Kidney epithelial cell (primary cell): ENCODE data around the gene UNC79. TPM values are rescaled to one million over a fixed set of nuclear protein-coding genes. Genes with fewer than 3 reads are reported as not detected.
A peak's percentile ranks its signal among the peaks of the same experiment; 100 is the strongest.

ENCODE experiments used
- DNase-seq: peaks from one replicate; pipeline ENCODE4 v3.0.0-alpha.2; 2010; ENCODE audit warnings: low read depth
- H3K27me3 ChIP-seq: 2 replicates; pipeline ENCODE4 v1.6.0; 2011; ENCODE audit warnings: low read length; ENCODE audit not compliant: control insufficient read depth, insufficient read depth
- H3K36me3 ChIP-seq: 2 replicates; pipeline ENCODE4 v1.5.1; 2011; ENCODE audit warnings: low read length; ENCODE audit not compliant: control insufficient read depth, insufficient read depth
- H3K4me3 ChIP-seq: 2 replicates; pipeline ENCODE4 v1.5.1; 2011; ENCODE audit warnings: low read depth, mild to moderate bottlenecking, control low read depth, low read length
- total RNA-seq: library from RNA; depleted of rRNA; stranded (reverse); fragments of >200 nt; gene quantifications from 2 replicates; pipeline ENCODE4 v1.2.3, GENCODE V29; 2015
- TF ChIP-seq, protein P1 (sequence below): IDR thresholded peaks from 2 replicates; pipeline ENCODE4 v1.5.1; 2011; ENCODE audit warnings: mild to moderate bottlenecking, moderate library complexity, low read length, control low read depth, inconsistent platforms; ENCODE audit not compliant: insufficient read depth, poor library complexity, severe bottlenecking

Gene UNC79
- total RNA-seq, 1 donor from 2014 or later: 0.13 TPM

- TF ChIP-seq, protein P1, sequence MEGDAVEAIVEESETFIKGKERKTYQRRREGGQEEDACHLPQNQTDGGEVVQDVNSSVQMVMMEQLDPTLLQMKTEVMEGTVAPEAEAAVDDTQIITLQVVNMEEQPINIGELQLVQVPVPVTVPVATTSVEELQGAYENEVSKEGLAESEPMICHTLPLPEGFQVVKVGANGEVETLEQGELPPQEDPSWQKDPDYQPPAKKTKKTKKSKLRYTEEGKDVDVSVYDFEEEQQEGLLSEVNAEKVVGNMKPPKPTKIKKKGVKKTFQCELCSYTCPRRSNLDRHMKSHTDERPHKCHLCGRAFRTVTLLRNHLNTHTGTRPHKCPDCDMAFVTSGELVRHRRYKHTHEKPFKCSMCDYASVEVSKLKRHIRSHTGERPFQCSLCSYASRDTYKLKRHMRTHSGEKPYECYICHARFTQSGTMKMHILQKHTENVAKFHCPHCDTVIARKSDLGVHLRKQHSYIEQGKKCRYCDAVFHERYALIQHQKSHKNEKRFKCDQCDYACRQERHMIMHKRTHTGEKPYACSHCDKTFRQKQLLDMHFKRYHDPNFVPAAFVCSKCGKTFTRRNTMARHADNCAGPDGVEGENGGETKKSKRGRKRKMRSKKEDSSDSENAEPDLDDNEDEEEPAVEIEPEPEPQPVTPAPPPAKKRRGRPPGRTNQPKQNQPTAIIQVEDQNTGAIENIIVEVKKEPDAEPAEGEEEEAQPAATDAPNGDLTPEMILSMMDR: no peak
- DNase-seq: no peak
- no peaks in the 10 kb centered on the region for H3K36me3 ChIP-seq
- no peak overlapping the region for H3K4me3 ChIP-seq
- no peaks in the 10 kb centered on the region for H3K27me3 ChIP-seq
Measured at GRCh38 chr14:93708311-93708734, 277.6 kb downstream of the UNC79 start.

GRCh38 chr14:93708800-93709199, 278.1 kb downstream of the UNC79 start:
- TF ChIP-seq, protein P1: no peak
- H3K36me3 ChIP-seq: no peaks in the 10 kb centered on the region
- no peak for DNase-seq
- no peaks in the 10 kb centered on the region for H3K27me3 ChIP-seq
- H3K4me3 ChIP-seq: no peak overlapping the region

- TF ChIP-seq, protein P1: no peak
- no peak for DNase-seq
- Histone ChIP-seq H3K27me3 (no peaks in the 10 kb centered on the region), H3K4me3 (no peak overlapping the region), H3K36me3 (no peaks in the 10 kb centered on the region)
Measured at GRCh38 chr14:93709249-93709648, 278.5 kb downstream of the UNC79 start.

DNA sequence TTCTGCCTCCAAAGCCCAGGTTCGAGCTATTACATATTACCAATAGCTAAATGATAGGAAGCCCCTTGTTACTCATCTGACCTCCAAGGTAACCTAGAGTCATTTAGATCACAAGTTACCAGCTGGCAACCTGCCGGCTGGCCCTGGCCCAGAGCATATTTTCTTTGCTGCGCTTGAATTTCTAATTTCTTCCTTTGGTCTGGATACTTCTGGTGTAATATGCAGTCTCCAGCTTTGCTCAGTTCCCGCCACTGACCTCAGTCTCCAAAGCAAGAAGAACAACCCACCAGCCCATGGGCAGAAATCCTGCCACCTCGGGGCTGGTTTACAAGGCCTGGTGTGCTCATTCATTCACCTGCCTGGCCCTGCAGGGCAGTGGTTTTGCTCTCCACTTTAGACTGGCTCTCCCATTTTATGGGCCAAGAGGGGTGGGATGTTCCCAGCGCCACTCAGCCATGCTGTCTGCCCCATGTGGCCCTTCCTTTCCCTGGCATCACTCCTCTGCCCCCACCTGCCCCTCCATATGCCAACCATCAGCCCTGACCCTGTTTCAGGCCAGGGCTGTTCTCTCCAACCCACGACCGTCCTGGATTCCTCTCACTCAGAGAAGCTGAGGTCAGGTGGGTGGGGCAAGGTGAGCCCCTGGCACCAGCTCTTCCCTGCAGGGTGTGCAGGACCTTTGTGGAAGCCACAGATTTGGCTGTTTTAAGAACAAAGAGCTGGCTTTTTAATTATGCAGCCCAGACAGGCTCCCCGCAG, 281.5 kb downstream of the UNC79 start:
- no peak for DNase-seq
- TF ChIP-seq, protein P1: no peak
- Histone ChIP-seq H3K27me3 (no peaks in the 10 kb centered on the region), H3K4me3 (no peak overlapping the region), H3K36me3 (no peaks in the 10 kb centered on the region)

GRCh38 chr14:93712838-93713724, 282.3 kb downstream of the UNC79 start:
- H3K4me3 ChIP-seq: no peak overlapping the region
- TF ChIP-seq, protein P1: no peak

More at GRCh38 chr14:93712838-93713724, 282.3 kb downstream of the UNC79 start:
- no peaks in the 10 kb centered on the region for H3K27me3 ChIP-seq
- no peaks in the 10 kb centered on the region for H3K36me3 ChIP-seq
- peak; percentile 10 for DNase-seq
